Retina (tissue), 1 donor: ENCODE results near the gene SLC22A5.
"Not testable (repeated sequence)": the region's sequence is repeated elsewhere in the genome, so short reads cannot be mapped to it uniquely, and the experiment has no call there.

ENCODE experiments used
- DNase-seq: peaks from one replicate; pipeline ENCODE4 v3.0.0-alpha.2; 2016

SLC22A5 gene

GRCh38 chr5:132429463-132430440 lies 60.2 kb downstream of the SLC22A5 start:
- DNase-seq = no peak

GRCh38 chr5:132430746-132431145 lies 61.2 kb downstream of the SLC22A5 start:
- DNase-seq = no peak

- no peak for DNase-seq
Measured at GRCh38 chr5:132431632-132432031, 62.1 kb downstream of the SLC22A5 start.

- DNase-seq = no peak
Measured at GRCh38 chr5:132433141-132433540, 63.6 kb downstream of the SLC22A5 start.

GRCh38 chr5:132434416-132435286 lies 65.1 kb downstream of the SLC22A5 start:
- no peak for DNase-seq

- no peak for DNase-seq
Measured at GRCh38 chr5:132435447-132435846, 65.9 kb downstream of the SLC22A5 start.

- no peak for DNase-seq
Measured at GRCh38 chr5:132435886-132436285, 66.4 kb downstream of the SLC22A5 start.

- DNase-seq = no peak
Measured at GRCh38 chr5:132436936-132437335, 67.4 kb downstream of the SLC22A5 start.

GRCh38 chr5:132437604-132438266 lies 68.2 kb downstream of the SLC22A5 start:
- DNase-seq = no peak

GRCh38 chr5:132438267-132438645 lies 68.7 kb downstream of the SLC22A5 start:
- DNase-seq = not testable (repeated sequence)

GRCh38 chr5:132438917-132439316 lies 69.4 kb downstream of the SLC22A5 start:
- DNase-seq = no peak

GRCh38 chr5:132439521-132440089 lies 70.1 kb downstream of the SLC22A5 start:
- DNase-seq = no peak

GRCh38 chr5:132444061-132444460 lies 74.6 kb downstream of the SLC22A5 start:
- DNase-seq = no peak
